Sigmoid colon (tissue), 4 donors: ENCODE results near the gene IQSEC2.

Experiments used
- EP300 ChIP-seq, 4 donors: sonication (generic); formaldehyde crosslinking; IDR thresholded peaks; one replicate each; pipeline ENCODE4 v1.6.1; 2017; ENCODE audit warnings: antibody characterized with exemption in 4 of 4
- POLR2A ChIP-seq, 2 donors: fragments of 450-650 bp; IDR thresholded peaks; one replicate each; pipeline ENCODE4 v1.6.1; 2016; ENCODE audit warnings: antibody characterized with exemption in 2 of 2, mild to moderate bottlenecking in 2 of 2, moderate library complexity in 2 of 2
- TF ChIP-seq, protein P1 (sequence below), 4 experiments: fragments of 450-650 bp in 3 of 4; fragments of 200-600 bp in 1 of 4; IDR thresholded peaks; one replicate each; pipeline ENCODE4 v1.5.1; 2016 to 2019; ENCODE audit warnings: antibody characterized with exemption in 4 of 4, mild to moderate bottlenecking in 3 of 4, moderate library complexity in 2 of 4

DNA sequence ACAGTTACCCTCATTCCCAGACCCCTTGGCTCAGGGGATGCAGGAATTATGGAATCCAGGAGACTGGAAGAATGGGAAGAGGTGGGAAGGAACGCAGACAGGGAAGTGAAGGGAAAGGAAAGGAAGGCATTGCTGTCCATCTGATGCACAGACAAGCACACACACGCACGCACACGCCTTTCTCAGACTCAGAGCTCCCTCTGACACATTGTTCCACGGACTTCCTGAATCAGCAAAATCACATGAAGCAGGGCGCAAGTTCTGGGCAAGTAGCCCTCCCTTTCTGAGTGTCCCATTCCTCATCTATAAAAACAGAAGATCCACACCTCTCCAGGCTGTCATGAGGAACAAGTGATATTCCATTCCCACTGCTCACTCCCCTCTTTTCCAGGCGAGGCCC, 13.2 kb downstream of the IQSEC2 start:
- TF ChIP-seq, protein P1, sequence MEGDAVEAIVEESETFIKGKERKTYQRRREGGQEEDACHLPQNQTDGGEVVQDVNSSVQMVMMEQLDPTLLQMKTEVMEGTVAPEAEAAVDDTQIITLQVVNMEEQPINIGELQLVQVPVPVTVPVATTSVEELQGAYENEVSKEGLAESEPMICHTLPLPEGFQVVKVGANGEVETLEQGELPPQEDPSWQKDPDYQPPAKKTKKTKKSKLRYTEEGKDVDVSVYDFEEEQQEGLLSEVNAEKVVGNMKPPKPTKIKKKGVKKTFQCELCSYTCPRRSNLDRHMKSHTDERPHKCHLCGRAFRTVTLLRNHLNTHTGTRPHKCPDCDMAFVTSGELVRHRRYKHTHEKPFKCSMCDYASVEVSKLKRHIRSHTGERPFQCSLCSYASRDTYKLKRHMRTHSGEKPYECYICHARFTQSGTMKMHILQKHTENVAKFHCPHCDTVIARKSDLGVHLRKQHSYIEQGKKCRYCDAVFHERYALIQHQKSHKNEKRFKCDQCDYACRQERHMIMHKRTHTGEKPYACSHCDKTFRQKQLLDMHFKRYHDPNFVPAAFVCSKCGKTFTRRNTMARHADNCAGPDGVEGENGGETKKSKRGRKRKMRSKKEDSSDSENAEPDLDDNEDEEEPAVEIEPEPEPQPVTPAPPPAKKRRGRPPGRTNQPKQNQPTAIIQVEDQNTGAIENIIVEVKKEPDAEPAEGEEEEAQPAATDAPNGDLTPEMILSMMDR (IDR thresholded peaks at IDR 0.05): no peak
- TF ChIP-seq POLR2A (IDR thresholded peaks at IDR 0.05): no peak
- TF ChIP-seq EP300 (IDR thresholded peaks at IDR 0.05): no peak
